NK-92 (cell line): ENCODE results near the gene DMRTB1.

Experiments used
- DNase-seq: peaks from one replicate; lab custom pipeline; 2025; ENCODE audit not compliant: unreplicated experiment; lab: John Stamatoyannopoulos, UW

DMRTB1 gene

DNA sequence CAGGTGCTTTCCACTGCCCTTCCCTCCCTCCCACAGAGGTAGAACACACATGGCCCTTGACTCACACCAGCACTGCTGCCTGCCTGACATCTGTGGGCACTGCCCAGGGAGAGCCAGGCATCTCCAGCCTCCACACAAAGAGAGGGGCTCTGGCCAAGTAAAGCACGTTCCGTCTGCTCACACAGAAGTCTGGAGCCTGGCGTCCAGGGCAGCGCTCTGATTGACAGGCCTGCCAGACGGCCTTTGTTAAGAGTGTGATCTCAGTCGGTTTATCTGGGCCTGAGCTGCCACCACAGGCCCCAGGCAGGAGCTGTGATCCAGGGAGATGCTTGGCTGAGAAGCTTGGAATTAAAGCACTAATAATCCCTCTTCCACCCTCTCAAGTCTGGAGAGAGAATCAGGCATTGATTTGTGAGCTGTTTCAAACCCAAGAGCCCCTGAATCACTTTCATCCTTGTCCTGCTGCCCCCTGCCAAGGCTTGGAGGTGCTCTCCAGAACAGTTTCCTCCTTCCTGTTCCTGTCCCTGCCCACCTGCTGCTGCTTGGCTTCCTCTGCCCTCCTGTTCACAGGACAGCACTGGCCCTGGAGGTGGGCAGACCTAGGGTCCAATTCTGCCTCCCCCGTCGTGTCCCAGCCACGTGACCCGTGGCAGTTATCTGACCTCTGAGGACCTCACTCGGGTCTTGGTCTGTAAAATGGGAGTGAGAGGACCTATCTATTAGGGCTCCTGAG, 3.7 kb downstream of the DMRTB1 start:
- DNase-seq = no peak

GRCh38 chr1:53463961-53464899, 5.0 kb downstream of the DMRTB1 start:
- DNase-seq = no peak

GRCh38 chr1:53465023-53465957, 6.1 kb downstream of the DMRTB1 start:
- DNase-seq = no peak

- no peak for DNase-seq
Observed at GRCh38 chr1:53467391-53467790, 8.2 kb downstream of the DMRTB1 start.

DNA sequence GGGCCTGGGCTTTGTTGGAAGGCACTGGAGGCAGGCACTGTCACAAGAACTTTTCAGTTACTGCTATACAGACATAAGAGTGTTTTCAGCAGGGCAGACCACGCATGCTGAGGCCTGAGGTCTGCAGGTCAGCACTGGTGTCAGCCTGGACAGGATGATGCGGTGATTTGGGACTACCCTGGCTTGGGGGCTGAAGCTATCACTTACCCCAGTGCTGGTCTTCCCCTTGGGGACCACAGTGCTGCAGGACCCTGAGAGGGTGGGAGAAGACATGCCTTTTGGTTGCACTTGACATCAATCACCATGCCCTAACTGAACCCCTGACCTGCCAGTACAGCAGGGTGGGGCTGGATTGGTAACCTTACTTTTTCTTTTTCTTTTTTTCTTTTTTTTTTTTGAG, 9.2 kb downstream of the DMRTB1 start:
- DNase-seq = no peak

- no peak for DNase-seq
Observed at GRCh38 chr1:53469373-53469772, 10.2 kb downstream of the DMRTB1 start.

GRCh38 chr1:53470155-53470554, 11.0 kb downstream of the DMRTB1 start:
- DNase-seq = no peak

DNA sequence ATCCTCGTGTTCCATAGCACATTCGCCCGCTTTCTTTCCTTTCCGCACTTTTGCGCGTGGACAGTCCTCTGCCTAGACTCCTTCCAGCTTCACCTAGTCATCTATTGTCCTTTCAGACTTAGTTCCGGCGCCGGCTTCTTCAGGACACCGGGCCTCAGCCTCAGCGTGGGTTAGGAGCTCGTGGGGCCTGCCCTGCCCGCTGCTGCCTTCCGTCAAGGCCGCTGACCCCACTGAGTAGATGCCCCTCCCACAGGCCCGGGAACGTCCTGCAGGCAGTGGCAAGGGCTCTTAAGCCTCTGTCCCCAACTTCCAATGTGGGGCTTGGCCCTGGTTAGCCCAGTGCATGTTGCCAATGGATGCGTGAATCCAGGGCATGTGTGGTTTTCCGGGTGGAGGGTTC, 11.4 kb downstream of the DMRTB1 start:
- DNase-seq = no peak

GRCh38 chr1:53471000-53471399, 11.8 kb downstream of the DMRTB1 start:
- no peak for DNase-seq

GRCh38 chr1:53473463-53473862, 14.3 kb downstream of the DMRTB1 start:
- DNase-seq = no peak

DNA sequence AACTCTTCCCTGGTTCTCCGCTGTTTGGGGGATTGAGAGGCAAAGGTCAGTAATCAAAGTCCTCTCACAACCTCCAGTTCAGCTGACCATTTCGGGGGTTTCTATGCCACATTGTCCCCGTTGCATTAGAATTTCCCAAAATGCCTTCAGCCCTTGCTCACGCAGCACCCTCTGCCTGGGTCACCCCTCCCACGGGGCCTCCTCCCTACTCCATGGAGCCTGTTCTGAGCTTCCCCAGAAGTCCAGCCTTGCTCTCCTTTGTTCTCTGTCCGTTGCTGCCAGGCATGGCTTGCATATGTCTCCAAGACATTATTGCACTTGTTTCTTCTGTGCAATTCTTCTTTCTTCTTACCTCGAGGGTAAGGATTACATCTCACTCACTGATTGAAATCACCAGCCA, 16.5 kb downstream of the DMRTB1 start:
- DNase-seq = no peak

DNA sequence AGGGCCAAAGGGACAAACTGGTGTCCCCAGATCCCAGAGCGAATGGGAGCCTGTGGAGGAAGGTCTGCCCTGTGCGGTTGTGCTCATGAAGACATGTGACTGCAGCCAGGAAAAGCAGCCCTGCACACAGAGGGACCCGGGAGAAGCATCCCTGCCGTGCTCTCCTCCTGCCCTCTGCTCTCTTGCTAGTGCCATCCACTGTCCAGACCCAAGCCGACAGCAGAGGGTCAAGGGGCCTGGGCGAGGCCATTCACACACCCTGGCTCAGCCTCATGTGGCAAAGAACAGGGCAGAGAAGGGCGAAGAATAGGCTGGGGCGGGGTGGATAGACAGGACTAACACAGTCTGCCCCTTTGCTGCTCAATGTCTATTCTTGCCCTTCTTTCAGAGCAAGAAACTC, 17.4 kb downstream of the DMRTB1 start:
- no peak for DNase-seq

- no peak for DNase-seq
Observed at GRCh38 chr1:53477651-53478501, 18.7 kb downstream of the DMRTB1 start.

- DNase-seq = no peak
Observed at GRCh38 chr1:53478502-53478818, 19.3 kb downstream of the DMRTB1 start.

GRCh38 chr1:53480678-53481077, 21.5 kb downstream of the DMRTB1 start:
- DNase-seq = no peak

DNA sequence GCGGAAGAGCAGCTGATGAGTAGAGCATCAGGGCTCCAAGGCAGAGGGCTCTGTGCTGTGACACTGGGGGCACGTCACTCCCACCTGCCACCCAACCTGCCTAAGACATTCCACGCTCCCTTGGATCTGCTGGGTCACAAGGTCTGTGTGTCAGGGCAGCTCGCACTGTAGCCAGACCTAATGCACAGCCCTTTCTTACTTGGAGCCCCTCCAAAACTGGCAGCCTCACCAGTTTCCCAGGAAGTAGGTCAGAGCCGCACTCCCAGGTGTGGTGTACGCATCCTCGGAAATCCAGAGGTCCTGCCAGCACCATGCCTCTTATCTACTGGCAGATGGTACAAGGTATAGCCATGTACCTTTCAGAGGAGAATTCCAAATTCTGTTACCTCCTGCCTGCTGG, 22.3 kb downstream of the DMRTB1 start:
- no peak for DNase-seq

DNA sequence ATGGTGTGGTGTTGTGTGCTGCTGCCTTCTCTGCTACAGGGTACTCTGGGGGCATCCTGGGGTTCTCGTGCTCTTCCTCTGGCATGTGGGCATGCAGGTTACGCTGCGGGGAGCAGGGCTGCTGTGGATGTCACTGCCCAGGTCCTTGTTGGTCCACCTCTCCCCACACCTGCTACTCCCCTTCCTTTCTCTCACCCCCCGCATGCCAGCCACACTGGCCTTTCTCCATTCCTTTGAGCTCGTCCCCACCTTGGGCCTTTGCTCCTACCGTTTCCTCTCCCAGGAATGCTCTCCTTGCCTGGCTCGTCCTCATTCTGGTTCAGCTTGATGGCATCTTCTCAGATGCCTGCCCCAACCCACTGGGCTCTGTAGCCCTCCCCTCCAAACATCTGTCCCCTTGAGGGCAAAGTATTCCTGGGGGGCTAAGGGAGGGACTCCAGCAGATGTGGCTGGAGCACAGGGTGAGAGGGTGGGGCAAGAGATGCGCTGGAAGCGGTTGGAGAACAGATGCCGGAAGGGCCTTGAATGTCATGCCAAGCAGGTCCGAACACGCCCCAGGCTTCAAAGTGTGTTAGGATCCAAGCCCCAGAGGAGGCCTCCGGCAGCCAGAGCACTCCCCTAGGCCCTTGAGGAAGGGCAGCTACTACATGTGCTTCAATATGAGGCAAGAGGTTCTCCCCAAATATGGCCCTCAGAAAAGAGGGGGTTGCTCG, 23.4 kb downstream of the DMRTB1 start:
- no peak for DNase-seq

DNA sequence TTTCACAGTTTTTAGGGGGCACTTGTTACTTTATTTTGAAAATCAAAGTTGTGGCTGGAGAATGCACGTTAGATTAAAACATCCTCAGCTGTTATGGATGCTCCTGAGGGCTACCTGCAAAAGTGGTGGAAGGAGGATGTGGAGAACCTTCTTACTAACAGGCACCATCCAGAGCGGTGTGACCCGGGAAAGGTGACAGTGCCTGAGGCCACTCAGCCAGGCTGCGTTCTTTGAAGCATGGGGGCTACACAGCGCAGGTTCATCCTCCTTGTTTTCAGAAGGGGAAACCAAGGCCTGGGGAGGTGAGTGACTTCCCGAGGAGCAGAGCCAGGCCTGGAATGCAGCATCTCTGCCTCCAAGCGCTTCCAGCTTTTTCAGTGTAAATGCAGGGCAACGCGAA, 24.0 kb downstream of the DMRTB1 start:
- DNase-seq = no peak

DNA sequence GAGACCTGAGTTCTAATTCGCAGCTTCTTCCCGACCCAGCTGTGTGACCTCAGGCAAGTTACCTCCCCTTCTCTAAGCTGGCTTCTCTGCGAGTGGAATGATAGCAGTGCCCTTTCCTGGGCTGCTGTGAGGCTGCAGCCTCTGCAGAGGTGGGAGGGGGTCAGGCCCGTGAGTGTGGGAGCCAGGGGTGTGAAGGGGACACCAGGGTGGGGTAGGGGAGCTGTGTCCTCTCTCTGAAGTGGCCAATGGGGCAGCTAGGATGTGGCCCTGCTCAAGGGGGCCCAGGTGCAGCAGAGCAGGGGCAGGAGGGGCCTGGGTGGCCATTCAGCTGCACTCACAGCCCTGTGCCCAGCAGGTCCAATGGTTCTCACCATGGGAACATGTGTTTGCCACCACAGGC, 24.5 kb downstream of the DMRTB1 start:
- no peak for DNase-seq
